Ovary (tissue), 9 donors: ENCODE data around the gene EPHB1. TPM values are rescaled to one million over a fixed set of nuclear protein-coding genes. Genes with fewer than 3 reads are reported as not detected.

Experiments used
- DNase-seq, 5 donors: peaks; one replicate each; pipeline ENCODE4 v3.0.0-alpha.2; 2019 to 2020
- H3K27ac ChIP-seq, 2 donors: fragments of 200-600 bp; one replicate each; pipeline versions ENCODE4 v1.5.1 to v1.8.0; 2019 to 2022
- H3K27me3 ChIP-seq: fragments of 200-600 bp; one replicate; pipeline ENCODE4 v1.8.0; 2022
- H3K36me3 ChIP-seq: fragments of 200-600 bp; sonication (generic); one replicate; pipeline ENCODE4 v1.5.1; 2019
- H3K4me1 ChIP-seq: one replicate; pipeline ENCODE4 v1.8.1; 2013; ENCODE audit warnings: mild to moderate bottlenecking, moderate library complexity; ENCODE audit not compliant: insufficient read depth
- H3K4me3 ChIP-seq: fragments of 200-600 bp; sonication (generic); one replicate; pipeline ENCODE4 v1.5.1; 2017
- H3K9me3 ChIP-seq, 2 donors: fragments of 200-600 bp in 1 of 2; sonication (generic) in 1 of 2; one replicate each; pipeline versions ENCODE4 v1.5.1 to v1.8.1; 2013 to 2019; ENCODE audit warnings: mild to moderate bottlenecking in 1 of 2, moderate library complexity in 1 of 2
- CTCF ChIP-seq, 3 donors: fragments of 450-650 bp in 2 of 3; fragments of 200-600 bp in 1 of 3; IDR thresholded peaks; one replicate each; pipeline versions ENCODE4 v1.5.1 to v1.8.0; 2016 to 2022; ENCODE audit warnings: antibody characterized with exemption in 3 of 3, mild to moderate bottlenecking in 1 of 3
- EP300 ChIP-seq: sonication (generic); formaldehyde crosslinking; IDR thresholded peaks from one replicate; pipeline ENCODE4 v1.6.1; 2017; ENCODE audit warnings: antibody characterized with exemption
- POLR2A ChIP-seq: fragments of 450-650 bp; IDR thresholded peaks from one replicate; pipeline ENCODE4 v1.6.1; 2017; ENCODE audit warnings: antibody characterized with exemption, mild to moderate bottlenecking, moderate library complexity
- WGBS, 3 donors: extraction: QIAGEN DNeasy Blood & Tissue Kit in 1 of 3; methylation state at CpG; one replicate each; pipeline versions ENCODE4 v1.1.5 to v1.1.7; 2013 to 2017; 5-methylcytosine and 5-hydroxymethylcytosine counted together
- intact Hi-C, 4 donors: fragments of 100-400 bp; cut with DNase I; formaldehyde crosslinking; loops; one replicate each; pipeline versions ENCODE4 v1.11.0 to v1.15.1; 2022 to 2023
- polyA plus RNA-seq, 2 donors: library from polyadenylated mRNA; stranded (reverse); fragments of 200-250 nt in 1 of 2; fragments of 350-450 nt in 1 of 2; fragmentation: Illumina TruSeq in 1 of 2; extraction: RNeasy Lipid Tissue Mini Kit (QIAGEN cat#74804) in 1 of 2; gene quantifications; one replicate each; pipeline ENCODE4 v1.2.3, GENCODE V29; 2013 to 2014
- total RNA-seq, 7 donors: library from RNA; depleted of rRNA in 2 of 7; stranded (reverse); fragments of >200 nt in 2 of 7; fragmentation: NEBNext Ultra II Directional in 3 of 7; extraction: Animal tissue kit (Norgen Biotek cat#: 25700) in 3 of 7; gene quantifications; one replicate each; pipeline versions ENCODE4 v1.1.0 to v1.2.4, GENCODE V29; 2016 to 2023
- donor health status: DM: no; HTN: no; CAD: no; lungs with moderate emphysema.
- donor health status: DM: no; HTN: no; CAD: no.
- donor health status: Bipolar disorder and iron deficiency.
- donor health status: DM: yes; HTN: yes; CAD: no.
- donor health status: DM: no; HTN: no; CAD: no.
- donor health status: DM: yes; HTN: yes; CAD: no.

EPHB1 gene
- total and polyA plus RNA-seq, 9 donors: 0.25 to 2.7 (median 1.0) TPM

- Histone ChIP-seq H3K27ac (no peak overlapping the region), H3K4me1 (no peaks in the 10 kb centered on the region), H3K27me3 (no peaks in the 10 kb centered on the region), H3K36me3 (no peaks in the 10 kb centered on the region), H3K9me3 (no peaks in the 10 kb centered on the region), H3K4me3 (no peak overlapping the region)
- WGBS, 3 donors: 82 to 88% (median 82%) methylated on average over 4 of the region's 4 CpGs
- DNase-seq: no peak
- intact Hi-C loops: no loop called here
- TF ChIP-seq EP300: no peak
Measured at GRCh38 chr3:135047061-135047460, 252.0 kb downstream of the EPHB1 start.

- DNase-seq: no peak
- Histone ChIP-seq H3K4me3 (no peak overlapping the region), H3K27ac (no peak overlapping the region), H3K4me1 (no peaks in the 10 kb centered on the region), H3K27me3 (no peaks in the 10 kb centered on the region), H3K9me3 (no peaks in the 10 kb centered on the region), H3K36me3 (no peaks in the 10 kb centered on the region)
- intact Hi-C loops: no loop called here
- 75 to 90% (median 82%) methylated on average over 3 of the region's 3 CpGs for WGBS, 3 donors
- TF ChIP-seq CTCF (IDR thresholded peaks at IDR 0.05): no peak
- TF ChIP-seq POLR2A: no peak
- TF ChIP-seq EP300: no peak
Measured at GRCh38 chr3:135050536-135050935, 255.5 kb downstream of the EPHB1 start.

- intact Hi-C loops: no loop called here
- no peak for DNase-seq
- 75 to 88% (median 76%) methylated on average over 4 of the region's 4 CpGs for WGBS, 3 donors
- Histone ChIP-seq H3K27me3 (no peaks in the 10 kb centered on the region), H3K9me3 (no peaks in the 10 kb centered on the region), H3K36me3 (no peaks in the 10 kb centered on the region), H3K4me3 (no peak overlapping the region), H3K4me1 (no peaks in the 10 kb centered on the region), H3K27ac (no peak overlapping the region)
- no peak for TF ChIP-seq EP300
- TF ChIP-seq CTCF (IDR thresholded peaks at IDR 0.05): no peak
- TF ChIP-seq POLR2A: no peak
Measured at GRCh38 chr3:135051409-135051973, 256.4 kb downstream of the EPHB1 start.

GRCh38 chr3:135055449-135055848 lies 260.4 kb downstream of the EPHB1 start:
- Histone ChIP-seq H3K27ac (no peak overlapping the region), H3K36me3 (no peaks in the 10 kb centered on the region), H3K4me3 (no peak overlapping the region), H3K27me3 (no peaks in the 10 kb centered on the region), H3K4me1 (no peaks in the 10 kb centered on the region), H3K9me3 (no peaks in the 10 kb centered on the region)
- intact Hi-C loops: no loop called here
- TF ChIP-seq EP300 (no peak), POLR2A (no peak), CTCF (IDR thresholded peaks at IDR 0.05) (no peak)
- 78 to 84% (median 79%) methylated on average over 5 of the region's 5 CpGs for WGBS, 3 donors
- no peak for DNase-seq

GRCh38 chr3:135056084-135056730 lies 261.1 kb downstream of the EPHB1 start:
- no peak for DNase-seq
- intact Hi-C loops: no loop called here
- H3K27ac ChIP-seq: no peak overlapping the region
- H3K9me3 ChIP-seq: no peaks in the 10 kb centered on the region
- no peaks in the 10 kb centered on the region for H3K4me1 ChIP-seq
- H3K4me3 ChIP-seq: no peak overlapping the region
- no peaks in the 10 kb centered on the region for H3K27me3 ChIP-seq
- 76 to 79% (median 79%) methylated on average over 7 of the region's 7 CpGs for WGBS, 3 donors
- TF ChIP-seq EP300: no peak
- no peak for TF ChIP-seq POLR2A
- no peak for TF ChIP-seq CTCF (IDR thresholded peaks at IDR 0.05)
- no peaks in the 10 kb centered on the region for H3K36me3 ChIP-seq
